Measurements from ENCODE around the gene MRLN.
A peak's percentile ranks its signal among the peaks of the same experiment; 100 is the strongest.
"Not testable (repeated sequence)": the region's sequence is repeated elsewhere in the genome, so short reads cannot be mapped to it uniquely, and the experiment has no call there.

The MRLN gene

DNA sequence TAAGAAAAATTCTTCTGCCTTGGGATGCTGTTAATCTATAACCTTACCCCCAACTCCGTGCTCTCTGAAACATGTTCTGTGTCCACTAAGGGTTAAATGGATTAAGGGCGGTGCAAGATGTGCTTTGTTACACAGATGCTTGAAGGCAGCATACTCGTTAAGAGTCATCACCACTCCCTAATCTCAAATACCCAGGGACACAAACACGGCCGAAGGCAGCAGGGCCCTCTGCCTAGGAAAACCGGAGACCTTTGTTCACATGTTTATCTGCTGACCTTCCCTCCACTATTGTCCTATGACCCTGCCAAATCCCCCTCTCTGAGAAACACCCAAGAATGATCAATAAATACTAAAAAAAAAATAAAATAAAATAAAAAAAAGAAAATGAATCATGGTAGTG lies 8.5 kb downstream of the MRLN start:
- DNase-seq, result not testable (repeated sequence)

GRCh38 chr10:59744156-59744555 lies 9.1 kb downstream of the MRLN start:
- not testable (repeated sequence) for DNase-seq

- DNase-seq, result no peak
Observed at GRCh38 chr10:59741583-59741982, 11.7 kb downstream of the MRLN start.

GRCh38 chr10:59741048-59741447 lies 12.2 kb downstream of the MRLN start:
- no peak for DNase-seq

DNA sequence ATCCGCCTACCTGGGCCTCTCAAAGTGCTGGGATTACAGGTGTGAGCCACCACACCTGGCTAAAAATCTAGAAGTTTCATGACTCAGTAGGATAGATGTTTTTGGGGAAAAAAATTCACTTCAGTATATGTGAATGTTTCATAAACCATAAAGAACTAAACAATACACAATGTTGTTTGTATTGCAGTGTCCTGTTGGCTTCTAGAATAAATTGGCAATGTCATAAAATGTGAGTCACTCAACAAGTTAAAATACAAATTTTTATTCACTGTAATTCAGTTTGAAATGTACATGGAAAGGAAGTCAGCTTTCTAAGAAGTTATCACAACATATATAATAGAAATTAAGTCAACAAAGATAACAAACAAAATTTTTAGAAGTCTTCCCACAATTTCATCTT lies 16.5 kb downstream of the MRLN start:
- DNase-seq, result no peak

DNA sequence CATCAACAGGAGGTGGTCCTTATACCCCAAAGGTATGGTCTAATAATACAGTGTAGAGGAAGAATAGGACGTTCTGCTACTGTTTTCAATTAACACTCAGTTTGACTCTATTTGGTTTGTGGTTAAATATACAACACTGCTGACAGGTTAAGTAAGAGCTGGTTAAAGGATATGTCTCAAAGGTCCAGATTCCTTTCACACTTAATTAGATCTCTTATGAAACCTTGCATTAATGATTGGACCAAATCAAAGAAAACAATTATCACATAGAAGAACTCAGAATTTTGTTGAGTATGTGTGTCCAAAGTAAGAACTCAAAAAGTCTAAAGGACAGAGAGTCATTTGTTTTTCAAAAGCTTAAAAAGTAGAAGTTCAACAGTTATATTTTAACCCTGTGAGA lies 18.0 kb downstream of the MRLN start:
- no peak for DNase-seq

DNA sequence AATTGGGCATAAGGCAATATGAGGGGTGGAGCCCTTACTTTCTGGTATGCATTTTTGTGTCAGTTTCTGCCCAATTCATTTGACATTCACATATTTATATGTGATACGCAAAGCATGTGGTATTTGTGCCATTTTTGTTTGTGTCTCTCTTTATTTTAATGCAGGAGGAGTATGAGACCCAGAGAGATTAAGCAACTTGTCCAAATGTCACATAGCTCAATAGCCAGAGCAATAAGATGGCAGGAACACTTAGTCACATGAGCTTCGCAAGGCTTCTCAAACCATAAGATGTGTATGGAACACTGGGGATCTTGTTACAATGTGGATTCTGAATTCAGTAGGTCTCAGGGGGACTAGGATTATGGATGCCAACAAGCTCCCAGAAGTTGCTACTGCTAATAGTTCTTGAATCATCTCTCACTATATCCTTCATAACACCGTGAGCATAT lies 19.2 kb downstream of the MRLN start:
- no peak for DNase-seq

- DNase-seq, result not testable (repeated sequence)
Observed at GRCh38 chr10:59733321-59734013, 19.8 kb downstream of the MRLN start.

GRCh38 chr10:59732849-59733248 lies 20.4 kb downstream of the MRLN start:
- DNase-seq, result not testable (repeated sequence)

GRCh38 chr10:59729167-59729566 lies 24.1 kb downstream of the MRLN start:
- not testable (repeated sequence) for DNase-seq

DNA sequence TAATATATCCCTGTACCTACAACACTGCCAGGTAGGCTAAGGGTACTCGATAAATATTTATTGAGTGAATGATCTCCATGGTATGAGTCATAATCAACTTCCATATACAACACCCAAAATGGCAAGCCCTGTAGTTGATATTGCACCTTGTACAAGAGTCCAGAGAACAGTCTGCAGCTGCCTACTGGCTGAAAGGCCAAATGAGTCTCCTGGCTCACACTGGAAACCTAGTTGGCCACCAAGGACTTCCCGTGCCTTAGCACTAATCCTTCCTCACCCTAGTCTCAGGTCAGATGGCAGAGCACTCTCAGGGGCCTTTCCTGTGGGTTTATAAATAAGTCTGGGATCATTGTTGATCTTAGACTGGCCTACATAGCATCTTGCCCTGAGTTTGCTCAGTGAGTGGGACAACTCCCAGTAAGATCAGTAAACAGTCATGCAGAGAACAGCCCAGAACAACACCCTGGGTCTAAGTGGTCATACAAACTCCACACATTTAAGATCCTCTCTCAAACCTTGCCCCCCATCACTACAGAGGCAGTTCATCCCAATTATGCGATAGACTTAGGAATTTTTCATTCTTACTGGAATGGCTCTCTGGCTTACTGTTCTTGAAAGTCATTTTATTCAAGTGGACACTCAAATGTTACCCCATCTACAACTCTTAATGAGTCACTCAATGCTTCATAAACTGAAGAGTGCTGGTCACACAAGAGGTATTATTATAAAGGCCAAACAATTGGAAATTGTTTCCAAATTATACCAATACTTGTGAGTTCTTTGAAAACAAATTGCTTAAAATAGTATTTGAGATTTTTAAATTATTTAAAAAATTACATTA lies 28.9 kb downstream of the MRLN start:
- no peak for DNase-seq

DNA sequence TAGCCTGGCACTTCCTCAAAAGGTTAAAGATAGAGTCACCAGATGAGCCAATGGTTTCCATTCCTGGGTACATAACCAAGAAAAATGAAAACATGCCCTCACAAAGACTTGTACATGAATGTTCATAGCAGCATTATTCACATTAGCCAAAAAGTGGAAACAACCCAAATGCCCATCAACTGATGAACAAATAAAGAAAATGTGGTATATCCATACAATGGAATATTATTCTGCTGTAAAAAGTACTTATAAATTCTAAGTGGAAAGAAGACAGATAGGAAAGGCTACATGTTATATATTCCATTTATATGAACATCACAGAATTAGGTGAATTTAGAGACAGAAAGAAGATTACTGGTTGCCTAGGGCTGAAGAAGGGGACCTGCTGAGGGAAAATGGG lies 32.9 kb downstream of the MRLN start:
- DNase-seq, result no peak

DNA sequence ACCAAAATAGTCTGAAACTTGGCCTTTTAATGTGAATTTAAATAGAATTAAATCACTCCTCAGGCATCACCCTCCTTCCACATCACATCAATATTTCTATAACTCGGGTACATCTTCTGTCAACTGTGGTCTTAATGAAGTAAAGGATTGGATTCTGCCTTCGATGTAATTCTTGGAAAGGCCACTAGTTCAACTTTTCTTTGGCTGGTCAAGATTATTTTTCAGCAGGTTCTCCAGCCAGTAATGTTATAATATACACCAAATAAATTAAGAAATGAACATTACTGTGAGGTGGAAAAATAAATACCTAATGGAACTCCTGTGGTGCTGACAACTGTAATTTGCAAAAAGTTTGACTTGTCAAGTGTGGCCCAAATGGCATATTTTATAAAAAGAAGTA lies 33.9 kb downstream of the MRLN start:
- no peak for DNase-seq

GRCh38 chr10:59718257-59718656 lies 35.0 kb downstream of the MRLN start:
- DNase-seq, result no peak

- no peak for DNase-seq
Observed at GRCh38 chr10:59713196-59713821, 39.9 kb downstream of the MRLN start.

DNA sequence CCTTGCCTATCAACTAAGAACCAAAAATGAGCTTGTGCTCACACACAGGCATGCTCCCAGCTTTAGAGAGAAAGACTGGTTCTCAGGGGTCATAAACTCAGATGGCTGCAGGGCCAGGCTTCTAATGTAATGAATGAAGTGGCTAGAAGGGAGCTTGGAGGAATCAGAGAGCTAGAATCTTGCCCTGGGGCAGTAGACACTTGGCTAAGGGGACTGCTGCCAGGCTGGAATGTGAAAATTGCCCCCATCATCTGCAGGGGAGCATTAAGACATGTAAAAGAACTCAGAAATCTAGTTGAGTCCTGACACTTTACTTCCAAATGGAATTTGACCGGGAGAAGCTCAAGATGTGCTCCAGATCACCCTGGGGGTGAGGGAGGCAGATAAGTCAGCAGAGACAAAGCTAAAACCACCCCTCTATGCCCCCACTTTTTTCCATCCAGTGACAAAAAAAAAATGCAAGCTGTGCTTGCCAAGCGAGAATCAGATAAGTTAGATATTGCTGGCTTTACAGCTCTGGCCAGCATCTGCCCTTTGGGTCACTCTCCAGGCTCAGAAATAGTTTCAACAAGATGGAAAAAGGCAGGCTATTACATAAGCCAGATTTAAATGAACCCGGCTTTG lies 41.3 kb downstream of the MRLN start:
- no peak for DNase-seq

GRCh38 chr10:59709395-59710125 lies 43.7 kb downstream of the MRLN start, which contains the start of gene SLC16A9:
Gene SLC16A9 (minus strand): TSS chr10:59709850. CDS start chr10:59684291, 25,559 bp downstream.
- DNase-seq, result peak; percentile 53

DNA sequence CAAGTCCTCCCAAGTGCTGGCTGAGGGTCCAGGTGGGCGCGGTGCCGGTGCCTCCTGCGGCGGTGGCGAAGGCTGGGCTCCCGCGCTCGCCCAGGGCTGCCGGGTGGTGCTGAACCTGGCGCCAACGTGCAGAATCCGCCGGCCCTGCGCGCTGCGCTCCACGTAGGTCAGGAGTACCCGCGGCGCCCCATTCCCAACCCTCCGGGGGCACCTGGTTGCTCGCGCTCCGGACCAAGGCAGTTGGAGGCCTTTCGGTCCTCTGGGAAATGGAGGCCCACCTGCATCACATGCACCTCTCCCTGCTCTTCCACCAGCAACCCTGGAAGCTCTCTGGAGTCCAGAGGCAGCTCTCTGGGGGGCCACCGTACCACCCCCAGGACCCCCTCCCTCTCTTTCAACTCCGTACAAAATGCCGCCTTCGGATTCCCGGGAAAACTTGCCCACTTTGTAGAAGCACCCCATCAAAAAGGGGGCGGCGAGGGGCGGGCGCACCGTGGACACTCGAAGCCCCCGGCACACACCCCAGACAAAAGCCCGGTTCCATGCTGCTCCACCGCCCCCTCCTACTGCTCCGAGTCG lies 44.4 kb downstream of the MRLN start:
- DNase-seq, result no peak

DNA sequence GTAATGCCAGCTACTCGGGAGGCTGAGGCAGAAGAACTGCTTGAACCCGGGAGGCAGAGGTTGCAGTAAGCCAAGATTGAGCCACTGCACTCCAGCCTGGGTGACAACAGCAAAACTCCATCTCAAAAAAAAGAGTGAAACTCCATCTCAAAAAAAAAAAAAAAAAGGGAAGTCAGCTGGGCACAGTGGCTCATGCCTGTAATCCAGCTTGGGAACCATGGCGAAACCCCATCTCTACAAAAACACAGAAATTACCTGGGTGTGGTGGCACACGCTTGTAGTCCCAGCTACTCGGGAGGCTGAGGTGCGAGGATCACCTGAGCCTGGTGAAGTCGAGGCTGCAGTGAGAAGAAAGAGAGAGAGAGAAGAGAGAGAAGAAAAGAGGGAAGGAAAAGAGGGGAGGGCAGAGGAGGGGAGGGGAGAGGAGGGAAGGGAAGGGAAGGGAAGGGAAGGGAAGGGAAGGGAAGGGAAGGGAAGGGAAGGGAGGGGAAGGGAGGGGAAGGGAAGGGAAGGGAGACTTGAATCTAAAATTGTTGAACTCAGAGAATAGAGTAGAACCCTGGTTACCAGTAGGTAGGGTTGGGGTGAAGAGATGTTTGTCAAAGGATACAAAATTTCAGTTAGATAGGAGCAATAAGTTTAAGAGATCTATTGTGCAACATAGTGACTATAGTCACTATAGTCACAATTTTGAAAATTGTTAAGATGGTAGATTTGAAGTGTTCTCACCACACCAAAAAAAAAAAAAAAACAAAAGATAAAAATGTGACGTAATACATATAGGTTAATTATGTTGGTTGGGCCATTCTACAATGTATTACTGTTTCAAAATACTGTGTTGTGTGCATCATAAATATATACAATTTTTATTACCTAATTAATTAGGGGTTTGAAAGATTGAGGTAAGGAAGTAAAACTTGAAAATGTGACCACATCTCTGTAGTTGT lies 46.1 kb downstream of the MRLN start:
- no peak for DNase-seq

GRCh38 chr10:59705931-59706330 lies 47.3 kb downstream of the MRLN start:
- no peak for DNase-seq

GRCh38 chr10:59704630-59705029 lies 48.6 kb downstream of the MRLN start:
- DNase-seq, result no peak
